Measurements from ENCODE around the gene SPTBN4.

SPTBN4 gene

DNA sequence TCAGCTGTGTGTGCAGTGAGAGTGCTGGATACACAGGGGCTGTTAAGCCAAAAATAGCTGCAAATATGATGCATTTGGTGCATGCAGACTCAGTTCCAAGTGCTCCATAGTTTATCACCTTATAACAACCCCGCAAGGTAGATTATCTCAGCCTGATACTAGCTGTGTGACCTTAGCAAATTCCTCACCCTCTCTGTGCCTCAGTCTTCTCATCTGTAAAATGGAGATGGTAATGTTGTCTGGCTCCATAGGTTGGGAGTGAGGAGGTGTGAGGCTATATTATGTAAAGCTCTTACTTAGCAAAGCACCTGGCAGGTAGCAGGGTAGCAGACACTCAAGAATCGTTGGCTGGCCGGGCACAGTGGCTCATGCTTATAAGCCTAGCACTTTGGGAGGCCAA, 86.0 kb downstream of the SPTBN4 start:
- no peak for TF ChIP-seq CTCF (IDR thresholded peaks at IDR 0.05; ENCODE audit: extremely low read depth, insufficient read depth, missing control alignments)
- in situ Hi-C loops (cut with MboI; ENCODE audit: low pct_unique_long_range_greater_than_20kb, low sequenced_read_pairs, unreplicated experiment): no loop called here
- no peak for DNase-seq (ENCODE audit: low spot score)

DNA sequence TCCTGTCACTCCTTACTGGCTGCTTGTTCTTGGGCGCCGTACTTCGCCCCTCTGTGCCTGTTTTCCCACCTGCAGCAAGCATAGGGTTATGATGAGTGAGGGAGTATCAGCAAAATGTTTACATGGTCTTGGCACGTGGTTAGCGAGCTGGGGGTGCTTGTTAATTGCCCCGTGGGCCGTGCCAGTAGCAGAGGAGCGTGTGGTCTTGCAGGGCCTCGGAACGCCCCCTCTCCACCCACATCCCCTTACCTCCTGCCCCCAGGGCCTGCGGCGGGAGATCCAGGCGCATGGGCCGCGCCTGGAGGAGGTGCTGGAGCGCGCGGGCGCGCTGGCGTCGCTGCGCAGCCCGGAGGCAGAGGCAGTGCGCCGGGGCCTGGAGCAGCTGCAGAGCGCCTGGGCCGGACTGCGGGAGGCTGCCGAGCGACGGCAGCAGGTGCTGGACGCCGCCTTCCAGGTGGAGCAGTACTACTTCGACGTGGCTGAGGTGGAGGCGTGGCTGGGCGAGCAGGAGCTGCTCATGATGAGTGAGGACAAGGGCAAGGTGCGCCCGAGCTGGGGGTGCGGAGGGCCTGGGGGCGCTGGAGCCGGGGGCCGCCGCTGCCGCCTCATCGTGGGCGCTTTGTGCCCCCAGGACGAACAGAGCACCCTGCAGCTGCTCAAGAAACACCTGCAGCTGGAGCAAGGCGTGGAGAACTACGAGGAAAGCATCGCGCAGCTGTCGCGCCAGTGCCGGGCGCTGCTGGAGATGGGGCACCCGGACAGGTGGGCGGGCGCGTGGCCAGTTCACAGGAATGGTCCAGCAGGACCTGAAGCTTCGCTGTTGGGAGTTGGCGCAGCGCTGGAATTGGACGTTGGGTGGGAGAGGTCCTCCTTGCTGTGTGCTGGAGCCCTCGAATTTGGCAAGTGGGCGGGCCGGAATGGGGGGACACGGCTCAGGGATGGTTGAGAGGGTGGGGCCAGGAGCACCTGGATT, 87.4 kb downstream of the SPTBN4 start:
- TF ChIP-seq CTCF (IDR thresholded peaks at IDR 0.05; ENCODE audit: extremely low read depth, insufficient read depth, missing control alignments): no peak
- in situ Hi-C loops (cut with MboI; ENCODE audit: low pct_unique_long_range_greater_than_20kb, low sequenced_read_pairs, unreplicated experiment): no loop called here
- no peak for DNase-seq (ENCODE audit: low spot score)

- TF ChIP-seq CTCF (IDR thresholded peaks at IDR 0.05; ENCODE audit: extremely low read depth, insufficient read depth, missing control alignments): no peak
- in situ Hi-C loops (cut with MboI; ENCODE audit: low pct_unique_long_range_greater_than_20kb, low sequenced_read_pairs, unreplicated experiment): no loop called here
- no peak for DNase-seq (ENCODE audit: low spot score)
Observed at GRCh38 chr19:40555978-40556689, 89.3 kb downstream of the SPTBN4 start.

DNA sequence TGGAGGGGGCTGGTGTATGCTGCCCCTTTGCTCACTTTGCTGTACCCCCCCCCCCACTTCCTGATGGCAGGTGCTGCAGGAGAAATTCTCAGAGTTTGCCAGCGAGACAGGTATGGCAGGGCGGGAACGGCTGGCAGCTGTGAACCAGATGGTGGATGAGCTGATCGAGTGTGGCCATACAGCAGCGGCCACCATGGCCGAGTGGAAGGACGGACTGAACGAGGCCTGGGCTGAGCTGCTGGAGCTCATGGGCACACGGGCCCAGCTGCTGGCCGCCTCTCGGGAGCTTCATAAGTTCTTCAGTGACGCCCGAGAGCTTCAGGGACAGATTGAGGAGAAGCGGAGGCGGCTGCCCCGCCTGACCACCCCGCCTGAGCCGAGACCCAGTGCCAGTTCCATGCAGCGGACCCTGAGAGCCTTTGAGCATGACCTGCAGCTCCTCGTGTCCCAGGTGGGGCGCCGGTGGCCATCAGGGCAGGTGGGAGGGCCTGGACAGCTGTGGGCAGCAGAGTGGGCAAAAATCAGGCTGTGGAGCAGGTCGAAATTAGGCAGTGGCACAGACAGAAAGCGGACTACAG, 90.2 kb downstream of the SPTBN4 start:
- no peak for TF ChIP-seq CTCF (IDR thresholded peaks at IDR 0.05; ENCODE audit: extremely low read depth, insufficient read depth, missing control alignments)
- no peak for DNase-seq (ENCODE audit: low spot score)
- in situ Hi-C loops (cut with MboI; ENCODE audit: low pct_unique_long_range_greater_than_20kb, low sequenced_read_pairs, unreplicated experiment): no loop called here

DNA sequence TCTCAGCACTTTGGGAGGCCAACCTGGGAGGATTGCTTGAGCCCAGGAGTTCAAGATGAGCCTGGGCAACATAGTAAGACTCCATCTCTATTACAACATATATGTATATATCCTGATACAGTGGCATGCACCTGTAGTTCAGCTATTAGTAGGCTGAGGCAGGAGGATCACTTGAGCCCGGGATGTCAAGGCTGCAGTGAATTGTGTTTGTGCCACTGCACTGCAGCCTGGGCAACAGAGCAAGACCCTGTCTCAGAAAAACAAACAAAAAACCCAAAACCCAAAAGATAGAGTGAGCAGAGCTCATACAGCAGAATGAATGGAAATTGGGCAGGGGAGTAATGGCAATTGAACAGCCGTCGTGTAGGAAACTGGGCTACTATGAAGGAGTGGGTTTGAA, 92.6 kb downstream of the SPTBN4 start:
- TF ChIP-seq CTCF (IDR thresholded peaks at IDR 0.05; ENCODE audit: extremely low read depth, insufficient read depth, missing control alignments): no peak
- in situ Hi-C loops (cut with MboI; ENCODE audit: low pct_unique_long_range_greater_than_20kb, low sequenced_read_pairs, unreplicated experiment): no loop called here

DNA sequence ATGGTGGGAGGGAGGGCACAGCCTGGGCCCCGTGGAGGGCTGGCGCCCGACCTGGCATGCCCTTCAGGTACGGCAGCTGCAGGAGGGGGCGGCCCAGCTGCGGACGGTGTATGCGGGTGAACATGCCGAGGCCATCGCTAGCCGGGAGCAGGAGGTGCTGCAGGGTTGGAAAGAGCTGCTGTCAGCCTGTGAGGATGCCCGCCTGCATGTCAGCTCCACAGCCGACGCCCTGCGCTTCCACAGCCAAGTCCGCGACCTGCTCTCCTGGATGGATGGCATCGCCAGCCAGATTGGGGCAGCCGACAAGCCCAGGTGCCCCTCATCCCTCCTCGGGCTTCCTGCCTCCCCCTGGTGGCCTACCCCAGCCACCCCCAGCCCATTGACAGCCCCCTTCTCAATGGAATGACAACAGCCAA, 93.3 kb downstream of the SPTBN4 start:
- DNase-seq (ENCODE audit: low spot score): no peak
- no peak for TF ChIP-seq CTCF (IDR thresholded peaks at IDR 0.05; ENCODE audit: extremely low read depth, insufficient read depth, missing control alignments)
- in situ Hi-C loops (cut with MboI; ENCODE audit: low pct_unique_long_range_greater_than_20kb, low sequenced_read_pairs, unreplicated experiment): no loop called here

More for the DNA sequence above, 92.6 kb downstream of the SPTBN4 start:
- DNase-seq (ENCODE audit: low spot score): no peak
